GM21360 (cell line): ENCODE data around the gene IL17C.

ENCODE experiments used
- ATAC-seq: cut with Tn5 transposase; IDR thresholded peaks from one replicate; pipeline ENCODE4 v1.9.1; 2021; ENCODE audit warnings: mild to moderate bottlenecking, moderate library complexity; ENCODE audit not compliant: unreplicated experiment

Gene IL17C

GRCh38 chr16:88626646-88627045 is 11.7 kb upstream of the IL17C start:
- no peak for ATAC-seq

GRCh38 chr16:88627531-88628411 is 10.6 kb upstream of the IL17C start:
- ATAC-seq, result no peak

GRCh38 chr16:88628512-88628974 is 9.8 kb upstream of the IL17C start:
- no peak for ATAC-seq

GRCh38 chr16:88629835-88630234 is 8.5 kb upstream of the IL17C start:
- ATAC-seq, result no peak

- no peak for ATAC-seq
These were observed 7.9 kb upstream of the IL17C start for GRCh38 chr16:88630433-88630832.

- ATAC-seq, result no peak
These were observed 7.4 kb upstream of the IL17C start for GRCh38 chr16:88630941-88631340.

GRCh38 chr16:88631384-88631783 is 7.0 kb upstream of the IL17C start:
- no peak for ATAC-seq

- ATAC-seq, result no peak
These were observed 6.3 kb upstream of the IL17C start for GRCh38 chr16:88631920-88632586.

- ATAC-seq, result no peak
These were observed 5.8 kb upstream of the IL17C start for GRCh38 chr16:88632587-88632930.

GRCh38 chr16:88633684-88634140 is 4.7 kb upstream of the IL17C start:
- peak; percentile 30 for ATAC-seq

- ATAC-seq, result peak; percentile 37
These were observed 4.0 kb upstream of the IL17C start for GRCh38 chr16:88634141-88634993.

- no peak for ATAC-seq
These were observed 3.2 kb upstream of the IL17C start for GRCh38 chr16:88634994-88635670.

- no peak for ATAC-seq
These were observed 2.6 kb upstream of the IL17C start for GRCh38 chr16:88635671-88636319.

GRCh38 chr16:88636488-88637265 is 1.7 kb upstream of the IL17C start:
- ATAC-seq, result no peak

GRCh38 chr16:88639231-88640038 is 1.1 kb downstream of the IL17C start:
- no peak for ATAC-seq

- ATAC-seq, result no peak
These were observed 1.7 kb downstream of the IL17C start for GRCh38 chr16:88640039-88640495.

GRCh38 chr16:88640498-88641247 is 2.3 kb downstream of the IL17C start:
- ATAC-seq, result no peak
